GM23338 (cell line): ENCODE measurements around the gene ZNRF1.

Experiments used
- CTCF ChIP-seq, 2 experiments: fragments of 200-600 bp in 1 of 2; sonication (generic) in 1 of 2; conservative IDR thresholded peaks; 2 replicates each; pipeline versions ENCODE4 v1.5.1 to v1.6.1; 2016 to 2017; ENCODE audit warnings: antibody characterized with exemption in 2 of 2, low read depth in 2 of 2, mild to moderate bottlenecking in 2 of 2, moderate library complexity in 1 of 2
- EZH2 ChIP-seq: fragments of 200-600 bp; sonication (generic); IDR thresholded peaks from one replicate; pipeline ENCODE4 v1.8.0; 2017; ENCODE audit warnings: antibody characterized with exemption, mild to moderate bottlenecking, low read depth; ENCODE audit not compliant: unreplicated experiment
- JUNB ChIP-seq: IDR thresholded peaks from one replicate; pipeline ENCODE4 v1.6.1; 2016; ENCODE audit warnings: antibody characterized with exemption; ENCODE audit not compliant: unreplicated experiment
- TF ChIP-seq, protein P1 (sequence below): IDR thresholded peaks from one replicate; pipeline ENCODE4 v1.6.1; 2018; ENCODE audit warnings: antibody characterized with exemption; ENCODE audit not compliant: unreplicated experiment

DNA sequence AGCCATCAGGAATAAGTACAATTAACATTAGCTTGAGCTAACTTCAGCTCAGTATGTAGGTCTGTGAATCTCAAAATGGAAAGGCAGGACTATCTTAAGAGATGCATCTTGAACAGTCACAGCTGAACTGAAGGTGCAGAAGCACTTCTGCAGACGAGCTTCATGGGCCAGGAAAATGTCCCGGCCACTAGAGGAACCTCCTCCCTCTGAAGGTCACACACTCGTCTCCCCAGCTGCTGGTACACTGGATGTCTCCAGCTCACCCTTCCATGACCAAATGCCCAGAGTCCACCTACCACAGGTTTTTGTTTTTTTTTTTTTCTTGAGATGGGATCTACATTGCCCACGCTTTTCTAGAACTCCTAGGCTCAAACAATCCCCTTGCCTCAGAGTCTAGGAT, 47.1 kb upstream of the ZNRF1 start:
- TF ChIP-seq CTCF (conservative IDR thresholded peaks at IDR 0.05; ENCODE audit: low read depth in 2 of 2) (no peak), EZH2 (no peak), JUNB (no peak)
- TF ChIP-seq, protein P1, sequence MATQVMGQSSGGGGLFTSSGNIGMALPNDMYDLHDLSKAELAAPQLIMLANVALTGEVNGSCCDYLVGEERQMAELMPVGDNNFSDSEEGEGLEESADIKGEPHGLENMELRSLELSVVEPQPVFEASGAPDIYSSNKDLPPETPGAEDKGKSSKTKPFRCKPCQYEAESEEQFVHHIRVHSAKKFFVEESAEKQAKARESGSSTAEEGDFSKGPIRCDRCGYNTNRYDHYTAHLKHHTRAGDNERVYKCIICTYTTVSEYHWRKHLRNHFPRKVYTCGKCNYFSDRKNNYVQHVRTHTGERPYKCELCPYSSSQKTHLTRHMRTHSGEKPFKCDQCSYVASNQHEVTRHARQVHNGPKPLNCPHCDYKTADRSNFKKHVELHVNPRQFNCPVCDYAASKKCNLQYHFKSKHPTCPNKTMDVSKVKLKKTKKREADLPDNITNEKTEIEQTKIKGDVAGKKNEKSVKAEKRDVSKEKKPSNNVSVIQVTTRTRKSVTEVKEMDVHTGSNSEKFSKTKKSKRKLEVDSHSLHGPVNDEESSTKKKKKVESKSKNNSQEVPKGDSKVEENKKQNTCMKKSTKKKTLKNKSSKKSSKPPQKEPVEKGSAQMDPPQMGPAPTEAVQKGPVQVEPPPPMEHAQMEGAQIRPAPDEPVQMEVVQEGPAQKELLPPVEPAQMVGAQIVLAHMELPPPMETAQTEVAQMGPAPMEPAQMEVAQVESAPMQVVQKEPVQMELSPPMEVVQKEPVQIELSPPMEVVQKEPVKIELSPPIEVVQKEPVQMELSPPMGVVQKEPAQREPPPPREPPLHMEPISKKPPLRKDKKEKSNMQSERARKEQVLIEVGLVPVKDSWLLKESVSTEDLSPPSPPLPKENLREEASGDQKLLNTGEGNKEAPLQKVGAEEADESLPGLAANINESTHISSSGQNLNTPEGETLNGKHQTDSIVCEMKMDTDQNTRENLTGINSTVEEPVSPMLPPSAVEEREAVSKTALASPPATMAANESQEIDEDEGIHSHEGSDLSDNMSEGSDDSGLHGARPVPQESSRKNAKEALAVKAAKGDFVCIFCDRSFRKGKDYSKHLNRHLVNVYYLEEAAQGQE: no peak
